GM12892 (cell line): ENCODE data around the gene COL26A1.
A peak's percentile ranks its signal among the peaks of the same experiment; 100 is the strongest.

ENCODE experiments used
- DNase-seq: peaks from one replicate; pipeline ENCODE4 v3.0.0; 2011; ENCODE audit not compliant: insufficient read length
- FAIRE-seq: peaks from 2 replicates; lab custom pipeline; 2011; peaks lifted over from hg19 to GRCh38; lab: Jason Lieb, UNC
- POLR2A ChIP-seq: IDR thresholded peaks from 2 replicates; pipeline ENCODE4 v1.6.1; 2011; ENCODE audit warnings: low read depth, low read length, control low read depth
- POLR2AphosphoS5 ChIP-seq: IDR thresholded peaks from 2 replicates; pipeline ENCODE4 v1.6.1; 2011; ENCODE audit warnings: low read depth, low read length, control low read depth
- TAF1 ChIP-seq: IDR thresholded peaks from 2 replicates; pipeline ENCODE4 v1.6.1; 2011; ENCODE audit warnings: low read depth, mild to moderate bottlenecking, control low read depth, low read length, borderline replicate concordance

COL26A1 gene

DNA sequence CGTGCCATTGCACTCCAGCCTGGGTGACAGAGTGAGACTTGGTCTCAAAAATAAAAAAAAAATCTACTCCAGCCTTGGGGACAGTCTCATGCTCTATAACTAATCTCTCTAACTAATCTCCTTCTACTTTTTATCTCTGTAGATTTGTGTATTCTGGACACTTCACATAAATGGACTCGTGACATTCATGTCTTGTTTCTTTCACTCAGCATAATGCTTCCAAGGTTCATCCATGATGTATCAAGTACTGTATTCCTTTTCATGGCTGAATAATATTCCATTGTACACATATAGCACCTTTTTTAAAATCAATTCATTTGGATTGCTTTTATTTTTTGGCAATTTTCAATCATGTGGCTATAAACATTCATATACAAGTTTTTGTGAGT, 9.8 kb upstream of the COL26A1 start:
- TF ChIP-seq TAF1: no peak
- no peak for TF ChIP-seq POLR2A
- no peak for TF ChIP-seq POLR2AphosphoS5
- DNase-seq (no peak), FAIRE-seq (no peak)

DNA sequence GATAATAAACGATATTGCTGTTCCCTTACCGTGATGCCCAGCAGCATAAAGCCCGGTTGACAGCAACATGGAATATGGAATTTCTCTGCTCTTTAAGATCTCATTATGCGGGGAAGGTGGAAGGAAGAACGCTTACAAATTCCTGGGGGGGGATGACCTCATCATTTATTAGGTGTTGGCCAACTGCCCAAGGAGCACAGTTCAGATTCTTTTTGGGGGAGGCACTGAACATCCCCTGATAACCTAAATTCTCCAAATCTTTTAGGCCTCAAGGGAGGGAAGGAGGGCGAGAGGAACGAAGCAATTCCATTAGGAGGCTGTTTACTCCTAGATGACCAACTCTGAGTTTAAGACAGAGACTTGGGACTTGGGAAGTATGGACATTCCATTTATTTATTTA, 5.2 kb upstream of the COL26A1 start:
- DNase-seq: no peak
- TF ChIP-seq POLR2AphosphoS5 (no peak), TAF1 (no peak), POLR2A (no peak)
- no peak for FAIRE-seq

DNA sequence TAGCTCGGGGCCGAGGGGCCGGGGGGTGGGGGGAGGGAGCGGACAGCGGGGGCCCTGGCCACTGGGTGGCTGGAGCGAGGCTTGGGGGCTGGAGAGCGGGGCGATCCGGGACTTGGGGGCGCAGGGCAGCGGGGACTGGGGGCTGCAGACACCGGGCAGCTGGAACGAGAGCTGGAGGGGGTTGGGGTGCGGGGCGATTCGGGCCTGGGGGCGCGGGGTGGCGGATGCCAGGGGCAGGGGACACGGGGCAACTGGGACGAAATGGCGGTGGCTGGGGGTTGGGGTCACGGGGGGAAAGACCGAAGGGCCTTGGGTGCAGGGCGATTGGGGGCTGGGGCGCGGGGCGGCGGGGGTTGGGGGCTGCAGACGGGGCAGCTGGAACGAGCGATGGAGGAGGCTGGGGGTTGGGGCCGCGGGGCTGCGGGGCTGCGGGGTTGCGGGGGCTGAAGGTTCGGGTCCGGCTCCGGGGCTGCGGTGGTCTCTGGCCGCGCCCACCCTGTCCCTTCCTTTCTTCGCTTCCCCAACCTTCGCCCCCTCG, 590 bp downstream of the COL26A1 start:
- no peak for TF ChIP-seq POLR2AphosphoS5
- TF ChIP-seq TAF1: no peak
- TF ChIP-seq POLR2A: no peak
- FAIRE-seq: no peak
- DNase-seq: no peak

DNA sequence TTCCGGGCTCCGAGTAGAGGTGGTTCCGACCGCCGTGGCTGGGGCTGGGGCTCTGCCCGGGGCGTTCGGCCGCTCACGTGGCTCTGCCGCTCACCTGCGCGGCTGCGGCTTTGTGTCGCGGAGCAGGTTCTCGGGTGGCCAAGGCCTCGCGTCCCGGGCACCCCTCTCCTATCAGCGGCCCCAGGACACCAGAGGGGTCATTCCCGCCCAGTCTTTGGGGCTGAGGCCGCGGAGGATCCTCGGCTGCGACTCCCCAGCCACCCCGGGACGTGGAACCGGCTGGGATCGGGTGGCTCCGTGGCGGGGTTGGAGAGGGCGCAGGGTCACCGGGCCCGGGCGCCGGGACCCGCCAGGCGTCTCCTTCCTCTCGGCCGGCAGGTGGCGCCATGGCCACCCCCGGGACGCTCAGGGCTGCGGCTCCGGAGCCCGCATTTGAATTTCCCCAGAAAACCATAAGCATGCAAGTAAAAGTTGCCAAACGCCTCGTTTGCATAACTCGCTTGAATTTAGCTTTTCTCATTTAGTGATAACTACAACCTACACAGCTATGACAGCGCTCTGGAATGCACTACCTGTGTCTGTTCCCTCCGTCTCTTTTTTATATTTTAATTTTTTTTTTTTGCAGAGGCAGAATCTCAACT, 1.2 kb downstream of the COL26A1 start:
- no peak for TF ChIP-seq TAF1
- no peak for TF ChIP-seq POLR2AphosphoS5
- TF ChIP-seq POLR2A: no peak
- FAIRE-seq: peak; percentile 74
- DNase-seq: peak; percentile 86

DNA sequence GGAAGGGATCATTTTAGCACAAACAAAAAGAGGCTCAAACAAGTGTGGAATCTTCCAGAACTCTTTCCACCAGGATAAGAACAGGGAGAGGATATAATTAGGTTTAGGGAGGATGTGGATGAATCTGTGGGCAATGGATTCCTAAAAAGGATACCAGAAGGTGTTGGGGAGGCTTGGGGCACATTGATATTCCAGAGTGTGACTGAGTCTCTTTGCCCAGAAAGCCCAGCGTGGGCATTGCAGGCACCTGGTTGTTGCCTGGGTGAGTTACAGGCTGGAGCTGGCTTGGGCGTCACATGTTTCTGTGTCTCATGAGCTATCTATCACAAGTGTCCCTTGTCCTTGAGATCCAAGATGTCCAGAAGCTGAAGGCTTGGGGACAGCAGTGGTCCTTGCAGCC, 3.3 kb downstream of the COL26A1 start:
- no peak for TF ChIP-seq POLR2A
- no peak for TF ChIP-seq TAF1
- TF ChIP-seq POLR2AphosphoS5: no peak
- FAIRE-seq: no peak
- no peak for DNase-seq

DNA sequence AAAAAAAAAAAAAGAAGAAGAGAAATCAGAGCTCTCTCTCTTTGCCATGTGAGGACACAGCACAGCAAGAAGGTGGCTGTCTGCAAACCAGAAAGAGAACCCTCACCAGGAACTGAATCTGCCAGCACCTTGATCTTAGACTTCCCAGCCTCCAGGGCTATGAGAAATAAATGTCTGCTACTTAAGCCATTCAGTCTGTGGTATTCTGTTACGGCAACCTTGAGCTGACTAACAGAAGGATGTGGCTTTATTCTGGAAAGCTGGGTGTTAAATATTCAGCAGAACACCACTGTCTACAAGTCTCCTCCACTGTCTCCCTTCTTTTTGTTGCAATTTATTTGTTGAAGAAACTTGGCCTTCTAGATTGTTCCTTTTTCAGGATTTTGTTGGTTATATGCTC, 5.0 kb downstream of the COL26A1 start:
- no peak for FAIRE-seq
- TF ChIP-seq POLR2A (no peak), POLR2AphosphoS5 (no peak), TAF1 (no peak)
- no peak for DNase-seq

DNA sequence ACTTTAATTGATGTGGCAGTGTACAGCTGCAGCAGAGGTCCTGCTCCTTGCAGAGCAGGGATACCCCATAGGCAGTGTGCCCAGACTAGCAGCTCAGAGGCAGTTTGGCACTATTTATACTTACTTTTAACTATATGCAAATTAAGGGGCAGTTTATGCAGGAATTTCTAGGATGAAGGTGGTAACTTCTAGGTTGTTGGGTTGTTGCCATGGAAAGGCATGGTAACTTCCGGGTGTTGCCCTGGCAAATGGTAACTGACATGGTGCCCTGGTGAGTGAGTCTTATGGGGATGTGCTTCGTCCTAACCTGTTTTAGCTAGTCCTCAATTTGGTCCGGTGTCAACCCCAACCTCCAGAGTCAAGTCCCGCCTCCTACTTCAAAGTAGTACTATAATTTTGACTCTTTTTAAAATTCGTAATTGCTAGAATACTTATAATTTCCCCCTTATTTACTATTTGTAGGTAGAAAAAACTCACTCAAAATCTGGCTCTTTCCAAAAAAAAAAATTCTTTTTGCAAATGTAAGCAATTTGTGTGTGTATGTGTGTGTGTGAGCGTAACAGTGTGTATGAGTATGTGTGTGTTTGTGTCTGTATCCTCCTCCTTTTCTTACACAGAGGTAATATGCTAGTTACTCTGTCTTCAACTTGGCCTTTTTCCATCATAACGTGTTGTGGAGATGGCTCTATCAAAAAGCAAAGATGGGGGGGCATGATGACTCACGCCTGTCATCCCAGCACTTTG, 5.9 kb downstream of the COL26A1 start:
- FAIRE-seq (no peak), DNase-seq (no peak)
- TF ChIP-seq POLR2AphosphoS5 (no peak), TAF1 (no peak), POLR2A (no peak)

DNA sequence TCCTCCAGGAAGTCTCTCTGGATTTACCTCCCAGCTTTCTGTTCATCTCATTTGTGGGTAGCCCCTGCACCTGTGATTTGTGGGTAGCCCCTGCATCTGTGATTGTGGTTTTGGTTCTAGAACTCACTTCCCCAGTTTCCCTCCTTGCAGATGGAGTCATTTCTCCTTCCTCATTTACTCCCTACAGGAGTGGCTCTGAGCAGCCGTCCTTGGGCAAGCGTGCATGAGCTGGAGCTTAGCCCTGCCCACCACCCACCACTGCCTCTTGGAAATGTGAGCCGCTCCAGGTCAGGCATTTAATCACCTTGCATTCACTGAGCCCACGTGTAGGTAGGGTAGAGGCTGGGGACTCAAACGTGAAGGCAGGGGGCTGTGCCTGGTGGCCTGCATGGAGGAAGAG, 8.2 kb downstream of the COL26A1 start:
- DNase-seq: no peak
- no peak for FAIRE-seq

DNA sequence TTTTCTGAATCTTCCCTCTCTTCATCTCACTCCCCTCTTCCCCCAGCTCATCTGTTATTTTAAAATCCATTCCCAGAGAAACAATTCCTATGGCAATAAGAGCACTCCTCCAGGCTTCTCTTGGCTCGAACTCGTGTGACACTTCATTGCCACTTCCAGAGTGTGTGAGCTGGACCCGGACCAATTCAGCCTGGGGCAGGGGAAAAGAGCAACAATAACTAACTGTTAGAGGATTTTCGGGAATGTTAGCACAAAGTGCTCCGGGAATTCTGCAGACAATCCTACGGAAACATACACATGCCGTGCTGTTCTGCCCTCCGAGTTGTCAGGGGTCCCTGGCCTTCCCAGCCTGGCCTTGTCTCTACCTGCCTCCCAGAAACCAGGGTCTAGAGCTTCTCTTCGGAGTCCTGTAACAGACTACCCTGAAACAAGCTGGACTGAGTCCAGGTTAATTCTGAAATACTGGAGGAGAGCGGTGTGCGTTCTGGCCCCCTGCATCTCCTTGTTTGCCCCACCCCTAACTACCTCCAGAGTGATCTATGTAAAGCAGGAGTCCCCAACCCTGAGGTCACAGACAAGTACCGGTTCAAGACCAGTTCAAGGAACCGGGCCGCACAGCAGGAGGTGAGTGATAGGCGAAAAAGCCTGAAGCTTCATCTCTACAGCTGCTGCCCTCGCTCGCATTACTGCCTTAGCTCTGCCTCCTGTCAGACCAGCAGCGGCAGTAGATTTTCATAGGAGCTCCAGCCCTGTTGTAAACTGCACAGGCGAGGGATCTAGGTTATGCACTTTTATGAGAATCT, 11.3 kb downstream of the COL26A1 start:
- no peak for FAIRE-seq
- TF ChIP-seq TAF1: no peak
- TF ChIP-seq POLR2A: no peak
- no peak for TF ChIP-seq POLR2AphosphoS5
- no peak for DNase-seq

More for the DNA sequence above, 8.2 kb downstream of the COL26A1 start:
- TF ChIP-seq TAF1 (no peak), POLR2A (no peak), POLR2AphosphoS5 (no peak)

DNA sequence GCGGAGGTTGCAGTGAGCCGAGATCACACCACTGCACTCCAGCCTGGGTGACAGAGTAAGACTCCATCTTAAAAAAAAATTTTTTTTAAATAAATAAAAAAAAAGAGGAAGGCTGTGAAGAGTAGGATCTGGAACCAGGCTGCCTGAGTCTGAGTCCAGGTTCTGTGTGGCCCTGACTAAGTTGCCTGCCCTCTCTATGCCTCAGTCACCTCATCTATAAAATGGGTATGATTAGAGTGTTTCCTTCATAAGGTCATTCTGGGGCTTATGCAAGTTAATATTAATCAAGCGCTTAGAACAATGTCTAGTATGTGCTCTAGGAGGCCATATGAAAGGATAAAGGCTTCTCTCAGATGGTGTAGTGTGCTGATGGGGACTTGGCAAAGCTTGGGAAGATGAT, 12.3 kb downstream of the COL26A1 start:
- FAIRE-seq (no peak), DNase-seq (no peak)
- TF ChIP-seq TAF1 (no peak), POLR2AphosphoS5 (no peak), POLR2A (no peak)

DNA sequence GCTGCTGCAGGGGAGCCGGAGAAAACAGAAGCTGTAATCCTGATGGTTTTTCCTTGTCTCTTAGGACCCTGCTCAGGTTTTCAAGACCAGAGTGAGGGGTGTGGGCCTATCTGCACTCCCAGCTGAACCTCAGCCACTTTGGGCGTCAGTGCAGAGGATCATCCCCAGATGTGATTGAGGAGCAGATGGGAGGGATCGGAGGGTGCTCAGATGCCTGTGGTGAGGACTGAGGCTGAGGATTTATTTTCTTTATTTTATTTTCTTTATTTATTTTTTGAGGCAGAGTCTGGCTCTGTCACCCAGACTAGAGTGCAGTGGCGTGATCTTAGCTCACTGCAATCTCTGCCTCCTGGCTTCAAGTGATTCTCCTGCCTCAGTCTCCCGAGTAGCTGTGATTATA, 13.9 kb downstream of the COL26A1 start:
- FAIRE-seq (no peak), DNase-seq (no peak)
- TF ChIP-seq TAF1 (no peak), POLR2AphosphoS5 (no peak), POLR2A (no peak)
